OCI-LY1 (cell line): ENCODE results near the gene PPIL6.

ENCODE experiments used
- H2AFZ ChIP-seq: fragments of 200-600 bp; sonication (generic), shearing (Covaris generic); 2 replicates; pipeline ENCODE4 v1.6.0; 2014; ENCODE audit warnings: antibody characterized with exemption, mild to moderate bottlenecking, low read length
- H3F3A ChIP-seq: fragments of 200-600 bp; sonication (generic), shearing (Covaris generic); 2 replicates; pipeline ENCODE4 v1.6.0; 2014; ENCODE audit warnings: mild to moderate bottlenecking, antibody characterized with exemption, low read length, moderate library complexity; ENCODE audit not compliant: insufficient read depth
- H3K27ac ChIP-seq: fragments of 200-600 bp; sonication (generic); 2 replicates; pipeline ENCODE4 v1.5.1; 2014; ENCODE audit warnings: low read length, mixed run types, mild to moderate bottlenecking, low read depth; ENCODE audit not compliant: poor library complexity, severe bottlenecking
- H3K27me3 ChIP-seq: fragments of 200-600 bp; sonication (generic); 2 replicates; pipeline ENCODE4 v1.6.0; 2014; ENCODE audit warnings: antibody characterized with exemption, mild to moderate bottlenecking, low read length, moderate library complexity; ENCODE audit not compliant: insufficient read depth
- H3K36me3 ChIP-seq: fragments of 200-600 bp; sonication (generic); 2 replicates; pipeline ENCODE4 v1.6.1; 2014; ENCODE audit warnings: mild to moderate bottlenecking, antibody characterized with exemption, low read length, moderate library complexity, mixed read lengths; ENCODE audit not compliant: insufficient read depth
- H3K4me1 ChIP-seq: fragments of 200-600 bp; sonication (generic); 2 replicates; pipeline ENCODE4 v1.5.1; 2014; ENCODE audit warnings: mild to moderate bottlenecking, low read length, moderate library complexity; ENCODE audit not compliant: insufficient read depth, severe bottlenecking
- H3K4me2 ChIP-seq: fragments of 200-600 bp; sonication (generic), shearing (Covaris generic); 2 replicates; pipeline ENCODE4 v1.6.1; 2014; ENCODE audit warnings: low read length
- H3K4me3 ChIP-seq: fragments of 200-600 bp; sonication (generic); 2 replicates; pipeline ENCODE4 v1.5.1; 2014; ENCODE audit warnings: low read length, low read depth, mild to moderate bottlenecking, mixed read lengths; ENCODE audit not compliant: poor library complexity, severe bottlenecking
- H3K79me2 ChIP-seq: fragments of 200-600 bp; shearing (Covaris generic); 2 replicates; pipeline ENCODE4 v1.6.1; 2016; ENCODE audit warnings: mixed run types, low read length, mixed read lengths; ENCODE audit not compliant: insufficient read depth
- H3K9ac ChIP-seq: fragments of 200-600 bp; sonication (generic), shearing (Covaris generic); 2 replicates; pipeline ENCODE4 v1.6.1; 2014; ENCODE audit warnings: mild to moderate bottlenecking, low read length, mixed read lengths
- H3K9me2 ChIP-seq: fragments of 200-600 bp; sonication (generic), shearing (Covaris generic); 2 replicates; pipeline ENCODE4 v1.6.1; 2014; ENCODE audit warnings: low read depth, mild to moderate bottlenecking, low read length, mixed read lengths
- H3K9me3 ChIP-seq: fragments of 200-600 bp; shearing (Covaris generic); 2 replicates; pipeline ENCODE4 v1.6.1; 2014; ENCODE audit warnings: low read length, mixed read lengths
- H4K20me1 ChIP-seq: fragments of 200-600 bp; sonication (generic), shearing (Covaris generic); 2 replicates; pipeline ENCODE4 v1.6.0; 2016; ENCODE audit warnings: mild to moderate bottlenecking, low read length; ENCODE audit not compliant: insufficient read depth
- EZH2 ChIP-seq: fragments of 200-600 bp; sonication (generic), shearing (Covaris generic); IDR thresholded peaks from 2 replicates; pipeline ENCODE4 v1.8.0; 2017; ENCODE audit warnings: borderline replicate concordance, mixed run types, mild to moderate bottlenecking, antibody characterized with exemption, low read length, moderate library complexity, mixed read lengths
- TF ChIP-seq, protein P1 (sequence below): fragments of 200-600 bp; sonication (generic), shearing (Covaris generic); IDR thresholded peaks from 2 replicates; pipeline ENCODE4 v1.5.1; 2017; ENCODE audit warnings: mild to moderate bottlenecking, antibody characterized with exemption, low read length, moderate library complexity, mixed read lengths

Gene PPIL6

DNA sequence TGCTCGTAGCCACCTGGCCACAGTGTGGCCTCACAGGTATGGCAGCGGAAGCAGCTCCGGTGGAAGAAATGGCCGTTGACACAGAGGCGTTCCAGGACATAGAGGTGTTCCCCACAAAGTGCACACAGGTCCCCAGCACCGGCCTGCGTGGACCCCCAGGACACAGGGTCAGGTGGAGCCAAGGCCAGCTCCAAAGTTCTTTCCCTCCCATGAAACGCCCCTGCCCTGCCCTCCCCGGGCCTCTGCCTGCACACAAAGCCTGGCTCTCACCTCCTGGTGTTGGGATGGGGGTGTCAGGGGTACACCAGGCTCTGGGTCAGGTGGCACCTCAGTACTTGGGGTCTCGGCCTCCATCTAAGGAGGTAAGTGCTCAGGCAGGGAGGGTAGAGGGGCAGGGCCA, 6.7 kb upstream of the PPIL6 start:
- no peak overlapping the region for H3K4me3 ChIP-seq
- H4K20me1 ChIP-seq: no peaks in the 10 kb centered on the region
- no peak for TF ChIP-seq EZH2
- TF ChIP-seq, protein P1, sequence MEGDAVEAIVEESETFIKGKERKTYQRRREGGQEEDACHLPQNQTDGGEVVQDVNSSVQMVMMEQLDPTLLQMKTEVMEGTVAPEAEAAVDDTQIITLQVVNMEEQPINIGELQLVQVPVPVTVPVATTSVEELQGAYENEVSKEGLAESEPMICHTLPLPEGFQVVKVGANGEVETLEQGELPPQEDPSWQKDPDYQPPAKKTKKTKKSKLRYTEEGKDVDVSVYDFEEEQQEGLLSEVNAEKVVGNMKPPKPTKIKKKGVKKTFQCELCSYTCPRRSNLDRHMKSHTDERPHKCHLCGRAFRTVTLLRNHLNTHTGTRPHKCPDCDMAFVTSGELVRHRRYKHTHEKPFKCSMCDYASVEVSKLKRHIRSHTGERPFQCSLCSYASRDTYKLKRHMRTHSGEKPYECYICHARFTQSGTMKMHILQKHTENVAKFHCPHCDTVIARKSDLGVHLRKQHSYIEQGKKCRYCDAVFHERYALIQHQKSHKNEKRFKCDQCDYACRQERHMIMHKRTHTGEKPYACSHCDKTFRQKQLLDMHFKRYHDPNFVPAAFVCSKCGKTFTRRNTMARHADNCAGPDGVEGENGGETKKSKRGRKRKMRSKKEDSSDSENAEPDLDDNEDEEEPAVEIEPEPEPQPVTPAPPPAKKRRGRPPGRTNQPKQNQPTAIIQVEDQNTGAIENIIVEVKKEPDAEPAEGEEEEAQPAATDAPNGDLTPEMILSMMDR: no peak
- peaks cover 62% of the 10 kb centered on the region for H3K36me3 ChIP-seq
- H3K9ac ChIP-seq: no peak overlapping the region
- peaks cover 2% of the 10 kb centered on the region for H3K4me1 ChIP-seq
- H3K79me2 ChIP-seq: no peaks in the 10 kb centered on the region
- H3K9me2 ChIP-seq: no peaks in the 10 kb centered on the region
- H3F3A ChIP-seq: no peaks in the 10 kb centered on the region
- no peak overlapping the region for H3K27ac ChIP-seq
- H2AFZ ChIP-seq: no peak overlapping the region
- no peaks in the 10 kb centered on the region for H3K9me3 ChIP-seq
- H3K27me3 ChIP-seq: no peaks in the 10 kb centered on the region
- H3K4me2 ChIP-seq: no peak overlapping the region

DNA sequence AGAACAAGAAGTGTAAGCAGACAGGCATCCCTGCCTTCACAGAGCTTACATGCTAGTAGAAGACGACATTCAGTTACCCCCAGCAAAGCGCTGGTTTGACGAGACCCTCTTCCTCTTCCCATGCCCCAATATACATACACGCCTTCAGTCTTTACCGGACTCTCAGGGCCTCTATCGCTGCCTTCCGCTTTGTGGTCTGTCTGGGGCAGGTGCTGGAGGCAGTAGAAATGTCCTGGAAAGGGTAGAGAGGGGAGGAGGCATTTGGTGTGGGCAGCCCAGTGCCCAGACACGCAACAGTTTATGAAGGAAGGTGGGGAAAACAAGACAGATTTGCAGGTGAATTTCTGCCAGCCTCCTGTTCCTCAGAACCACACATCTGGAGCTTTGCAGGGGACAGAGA, 6.1 kb upstream of the PPIL6 start:
- TF ChIP-seq, protein P1: no peak
- no peak for TF ChIP-seq EZH2
- Histone ChIP-seq H4K20me1 (no peaks in the 10 kb centered on the region), H3K4me1 (peaks cover 7% of the 10 kb centered on the region), H3K36me3 (peaks cover 60% of the 10 kb centered on the region), H3K27ac (no peak overlapping the region), H2AFZ (no peak overlapping the region), H3K4me2 (no peak overlapping the region), H3K9ac (no peak overlapping the region), H3K4me3 (no peak overlapping the region), H3K27me3 (no peaks in the 10 kb centered on the region), H3F3A (no peaks in the 10 kb centered on the region), H3K79me2 (no peaks in the 10 kb centered on the region), H3K9me3 (no peaks in the 10 kb centered on the region), H3K9me2 (no peaks in the 10 kb centered on the region)

DNA sequence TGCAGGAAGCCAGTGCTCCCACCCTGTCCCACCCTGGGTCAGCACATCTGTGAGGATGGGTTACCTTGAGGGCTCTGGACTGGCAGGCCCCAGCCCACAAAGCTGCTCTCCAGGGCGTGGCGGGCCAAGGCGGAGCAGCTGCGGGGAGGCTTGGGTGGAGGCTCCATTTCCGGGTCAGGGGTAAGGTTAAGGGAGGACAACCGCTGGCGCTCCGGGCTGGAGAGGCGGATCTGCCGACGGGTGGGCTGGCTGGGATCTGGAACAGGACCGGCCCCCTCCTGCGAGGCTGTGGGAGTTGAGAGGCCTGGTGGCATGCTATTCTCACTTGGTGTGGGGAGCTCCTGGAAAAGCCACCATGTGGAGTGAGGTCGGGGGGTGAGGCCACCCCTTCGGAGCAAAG, 5.6 kb upstream of the PPIL6 start:
- Histone ChIP-seq H2AFZ (no peak overlapping the region), H3K4me3 (no peak overlapping the region), H3K9ac (no peak overlapping the region), H3K4me2 (no peak overlapping the region), H3K27me3 (no peaks in the 10 kb centered on the region), H4K20me1 (no peaks in the 10 kb centered on the region), H3K9me3 (no peaks in the 10 kb centered on the region), H3K36me3 (peaks cover 57% of the 10 kb centered on the region), H3K4me1 (peaks cover 11% of the 10 kb centered on the region), H3K79me2 (no peaks in the 10 kb centered on the region), H3K27ac (no peak overlapping the region), H3K9me2 (no peaks in the 10 kb centered on the region), H3F3A (no peaks in the 10 kb centered on the region)
- no peak for TF ChIP-seq EZH2
- TF ChIP-seq, protein P1: no peak
